HG03159 (cell line): Measurements from ENCODE around the gene TMED8.
"Not testable (repeated sequence)": the region's sequence is repeated elsewhere in the genome, so short reads cannot be mapped to it uniquely, and the experiment has no call there.

Source experiments
- ATAC-seq: cut with Tn5 transposase; IDR thresholded peaks from one replicate; pipeline ENCODE4 v1.9.1; 2021; ENCODE audit warnings: mild to moderate bottlenecking, moderate library complexity; ENCODE audit not compliant: unreplicated experiment

The TMED8 gene

GRCh38 chr14:77369285-77369684, 7.6 kb downstream of the TMED8 start:
- ATAC-seq, result no peak

GRCh38 chr14:77364146-77364545, 12.7 kb downstream of the TMED8 start:
- ATAC-seq, result no peak

DNA sequence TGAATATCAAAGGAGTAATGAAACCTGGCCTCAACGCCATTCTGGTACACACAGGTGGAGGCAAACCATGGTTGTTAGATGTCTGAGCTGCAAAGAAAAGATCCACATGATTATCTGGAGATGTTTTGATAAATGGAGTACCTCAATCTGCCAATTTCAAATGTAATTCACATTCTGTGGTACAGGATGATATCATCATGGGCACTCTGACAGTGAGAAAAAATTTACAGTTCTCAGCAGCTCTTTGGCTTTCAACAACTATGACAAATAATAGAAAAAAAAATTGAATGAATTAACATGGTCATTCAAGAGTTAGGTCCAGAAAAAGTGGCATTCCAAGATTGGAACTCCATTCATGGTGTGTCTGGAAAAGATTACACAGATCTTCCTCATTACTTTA, 17.3 kb downstream of the TMED8 start:
- no peak for ATAC-seq

GRCh38 chr14:77356899-77357298, 20.0 kb downstream of the TMED8 start:
- no peak for ATAC-seq

DNA sequence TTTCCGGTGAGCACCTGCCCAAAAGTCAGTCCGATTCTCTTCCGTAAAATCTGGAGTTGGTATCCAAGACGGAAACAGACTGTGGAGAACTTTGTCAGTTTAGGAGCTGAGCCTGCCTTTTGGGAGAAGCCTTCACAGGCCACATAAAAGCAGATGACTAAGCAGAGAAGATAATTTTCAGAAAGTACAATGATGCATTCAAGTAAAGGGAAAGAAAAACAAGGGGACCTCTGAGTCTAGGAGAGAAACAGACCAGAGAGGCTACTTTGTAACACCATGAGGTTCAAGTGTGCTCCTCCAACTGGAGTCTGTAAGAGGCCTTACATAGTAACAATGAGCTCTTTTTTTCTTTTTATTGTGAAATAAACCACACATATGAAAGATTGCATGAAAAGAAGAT, 21.1 kb downstream of the TMED8 start:
- ATAC-seq, result no peak

DNA sequence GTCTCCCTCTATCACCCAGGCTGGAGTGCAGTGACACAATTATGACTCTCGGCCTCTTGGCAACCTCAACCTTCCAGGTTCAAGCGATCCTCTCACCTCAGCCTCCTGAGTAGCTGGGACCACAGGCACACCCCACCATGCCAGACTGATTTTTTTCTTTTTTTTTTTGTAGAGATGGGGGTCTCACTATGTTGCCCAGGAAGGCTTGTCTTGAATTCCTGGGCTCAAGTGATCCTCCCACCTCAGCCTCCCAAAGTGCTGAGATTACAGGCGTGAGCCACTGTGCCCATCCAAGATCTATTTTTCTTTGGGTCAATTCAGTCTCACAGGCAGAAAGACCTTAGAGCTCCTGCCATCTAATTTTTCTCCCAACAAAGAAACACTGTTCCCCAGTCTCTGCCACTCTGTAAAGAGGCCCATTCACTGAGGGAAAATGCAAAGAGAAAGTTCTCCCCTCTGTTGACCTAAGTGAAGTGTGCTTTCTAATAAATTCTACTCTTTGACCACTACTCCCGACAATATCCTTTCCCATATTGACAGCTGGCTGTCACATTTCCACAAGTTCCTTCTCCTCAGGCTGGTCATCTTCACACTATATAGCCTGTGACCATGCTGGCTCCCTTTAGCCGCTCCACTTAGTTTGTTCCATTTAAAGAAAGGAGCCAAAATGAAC, 23.3 kb downstream of the TMED8 start:
- ATAC-seq, result no peak

- no peak for ATAC-seq
Measured at GRCh38 chr14:77347751-77348150, 29.1 kb downstream of the TMED8 start.

GRCh38 chr14:77346495-77346894, 30.4 kb downstream of the TMED8 start:
- no peak for ATAC-seq

DNA sequence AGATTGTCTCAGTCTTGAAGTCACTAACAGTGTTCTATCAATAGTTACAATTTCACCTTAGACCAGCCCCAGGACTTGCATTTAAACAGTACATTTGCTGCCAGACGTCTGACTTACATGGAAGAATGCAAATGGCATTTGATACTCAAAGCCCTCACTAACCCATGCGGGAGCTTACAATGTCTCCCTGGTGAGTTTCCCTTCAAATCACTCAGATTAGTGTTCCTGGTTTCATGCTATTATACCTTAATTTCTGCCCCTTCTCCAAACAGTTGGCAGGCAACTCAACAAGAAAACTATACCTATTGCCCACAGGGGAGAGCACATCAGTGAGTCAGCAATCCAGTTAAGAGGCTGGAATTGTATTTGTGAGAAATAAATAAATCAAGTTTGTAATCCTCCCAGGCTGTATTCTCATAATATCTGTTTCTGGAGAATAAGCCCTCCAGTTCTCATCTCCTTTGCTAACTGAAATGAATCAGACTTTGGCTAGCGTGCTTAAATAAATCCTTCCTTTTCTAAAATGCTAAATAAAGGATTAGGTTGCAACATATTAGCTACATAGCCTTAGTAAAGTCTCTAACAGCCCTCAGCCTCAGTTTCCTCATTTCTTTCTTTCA, 32.4 kb downstream of the TMED8 start:
- ATAC-seq, result no peak

DNA sequence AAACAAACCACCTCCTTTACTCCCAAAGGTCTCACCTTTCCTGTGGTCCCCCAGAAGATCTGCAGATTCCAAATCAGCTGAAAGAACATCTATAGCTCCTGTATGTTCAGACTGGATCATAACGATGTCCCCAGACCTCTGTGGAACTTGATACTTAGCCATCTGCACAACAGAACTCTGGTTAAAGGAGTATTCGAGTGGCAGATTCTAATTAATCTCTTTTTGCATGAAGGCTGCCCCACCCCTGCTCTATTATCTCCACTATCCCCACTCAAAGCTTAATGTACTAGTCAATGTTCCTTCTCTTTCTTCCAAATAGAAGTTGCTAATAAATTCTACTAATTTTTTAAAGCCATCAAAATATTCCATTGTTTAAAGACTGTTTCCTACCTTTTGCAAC, 33.2 kb downstream of the TMED8 start:
- ATAC-seq, result no peak

DNA sequence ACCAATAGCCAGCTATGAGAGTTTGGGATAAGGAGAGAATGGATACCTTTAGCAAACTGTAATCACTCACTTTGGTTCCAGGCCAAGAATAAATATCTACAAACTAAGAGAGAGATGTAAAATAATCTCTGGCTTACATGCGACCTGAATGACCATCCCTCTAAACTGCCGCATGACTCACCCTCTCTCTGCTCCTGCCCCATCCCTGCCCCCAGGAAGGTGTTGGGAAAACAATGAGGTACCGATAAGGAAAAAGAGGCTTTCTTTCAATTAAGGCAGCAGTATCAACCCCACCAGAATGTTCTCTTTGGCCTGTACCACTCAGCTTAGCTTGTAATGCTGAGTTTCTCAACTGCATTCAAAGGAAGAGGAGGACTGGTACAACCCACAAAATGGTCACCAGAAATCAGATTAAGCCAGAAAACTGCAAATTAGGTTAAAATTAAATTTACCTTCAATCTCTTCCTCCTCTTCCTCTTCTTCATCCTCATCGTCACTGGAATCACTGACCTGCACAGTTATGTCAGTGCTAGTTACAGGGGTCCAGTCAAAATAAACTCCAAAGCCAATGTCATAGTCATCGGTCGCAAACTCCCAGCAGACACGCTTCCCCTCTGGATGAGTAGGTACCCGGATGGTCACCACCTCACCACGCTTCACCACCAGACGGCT, 34.0 kb downstream of the TMED8 start:
- no peak for ATAC-seq

DNA sequence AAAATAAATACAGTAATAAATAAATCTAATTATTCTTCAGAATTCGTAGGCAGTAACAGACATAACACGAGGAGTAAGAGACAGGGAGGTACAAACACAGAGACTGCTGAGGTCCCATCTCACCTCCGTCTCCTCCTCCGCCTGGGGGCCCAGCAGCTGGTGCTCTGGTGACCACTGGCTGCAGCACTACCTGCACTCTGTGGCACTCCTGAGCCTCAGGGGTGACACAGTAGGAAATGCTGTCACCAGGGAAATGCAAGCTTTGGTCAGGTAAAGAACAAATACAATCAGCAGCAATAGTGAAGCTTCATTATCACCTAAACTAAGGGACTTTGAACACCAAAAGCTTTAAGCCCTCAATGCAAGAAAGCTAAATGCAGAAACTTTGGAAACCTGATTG, 36.5 kb downstream of the TMED8 start:
- no peak for ATAC-seq

DNA sequence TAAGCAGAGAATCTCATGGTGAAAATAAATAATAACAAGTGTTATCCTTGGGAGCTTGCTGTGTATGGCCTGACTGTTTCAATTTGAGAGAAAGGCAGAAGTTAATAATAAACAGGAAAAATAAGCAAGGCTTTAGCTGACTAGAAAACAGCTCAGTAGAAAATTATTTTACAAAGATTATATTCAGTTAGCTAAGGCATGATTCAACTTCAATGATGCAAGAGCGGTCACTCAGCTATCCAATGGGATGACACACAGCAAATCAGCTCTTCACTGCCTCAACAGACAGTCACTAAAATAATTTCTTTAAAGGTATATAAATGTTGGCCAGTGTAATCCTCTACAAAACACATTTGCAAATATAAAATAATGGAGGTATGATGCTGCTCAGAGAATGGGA, 37.5 kb downstream of the TMED8 start:
- ATAC-seq, result no peak

- ATAC-seq, result no peak
Measured at GRCh38 chr14:77338302-77338701, 38.6 kb downstream of the TMED8 start.

DNA sequence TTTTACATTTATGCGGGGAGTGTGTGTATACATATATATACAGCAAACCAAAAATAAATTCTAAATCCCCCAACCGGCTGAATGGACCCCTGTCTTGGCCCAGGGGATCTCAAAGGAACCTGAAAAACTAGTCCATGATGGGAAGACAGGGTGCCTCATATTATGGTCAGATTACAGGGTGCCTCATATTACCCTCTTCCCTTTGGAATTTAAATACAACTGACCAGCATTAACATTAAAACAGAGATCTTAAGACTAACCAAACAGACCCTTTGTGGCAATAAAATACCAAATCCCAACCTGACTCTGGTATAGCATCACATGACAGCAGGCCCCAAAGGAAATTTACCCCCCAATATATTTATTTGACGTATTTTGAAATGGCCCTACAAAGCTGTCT, 39.0 kb downstream of the TMED8 start:
- no peak for ATAC-seq

- ATAC-seq, result not testable (repeated sequence)
Measured at GRCh38 chr14:77337255-77337654, 39.6 kb downstream of the TMED8 start.

- no peak for ATAC-seq
Measured at GRCh38 chr14:77335576-77335975, 41.3 kb downstream of the TMED8 start.

DNA sequence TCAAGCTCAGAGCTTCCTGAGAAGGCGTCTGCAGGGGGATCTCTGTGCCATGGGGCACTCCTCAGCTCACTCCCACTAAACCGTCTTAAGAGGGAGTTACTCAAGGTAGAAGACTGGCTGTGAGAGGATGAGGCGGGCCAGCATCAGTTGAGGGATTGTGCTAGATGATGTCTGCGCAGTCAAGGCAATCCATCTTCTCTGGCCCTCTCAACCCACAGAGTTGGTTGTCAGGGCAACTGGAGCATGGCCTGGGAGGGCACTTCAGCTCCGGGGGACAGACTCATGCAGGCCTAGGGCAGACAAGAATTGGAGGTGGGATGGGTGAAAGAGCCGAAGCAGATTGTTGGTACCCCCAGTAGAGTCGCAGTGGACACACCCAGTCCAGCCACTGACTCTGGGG, 47.0 kb downstream of the TMED8 start:
- no peak for ATAC-seq

GRCh38 chr14:77327111-77327510, 49.8 kb downstream of the TMED8 start:
- ATAC-seq, result no peak

DNA sequence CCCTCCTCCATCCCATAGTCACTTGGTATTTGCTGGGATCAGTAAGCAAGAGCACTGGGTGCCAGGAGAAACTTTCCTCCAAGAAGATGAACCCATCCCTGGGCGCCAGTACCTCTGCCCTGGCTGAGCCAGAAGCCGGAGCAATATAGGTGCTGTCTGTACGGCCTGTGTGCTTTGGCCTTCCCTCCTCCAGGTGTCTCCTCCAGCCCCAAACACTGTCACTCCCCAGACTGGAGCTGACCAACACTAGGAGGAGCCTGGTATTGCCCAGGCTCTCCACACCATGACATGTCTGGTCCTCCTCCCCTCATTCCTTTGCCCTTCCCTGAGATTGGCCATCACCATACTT, 51.2 kb downstream of the TMED8 start:
- ATAC-seq, result no peak

DNA sequence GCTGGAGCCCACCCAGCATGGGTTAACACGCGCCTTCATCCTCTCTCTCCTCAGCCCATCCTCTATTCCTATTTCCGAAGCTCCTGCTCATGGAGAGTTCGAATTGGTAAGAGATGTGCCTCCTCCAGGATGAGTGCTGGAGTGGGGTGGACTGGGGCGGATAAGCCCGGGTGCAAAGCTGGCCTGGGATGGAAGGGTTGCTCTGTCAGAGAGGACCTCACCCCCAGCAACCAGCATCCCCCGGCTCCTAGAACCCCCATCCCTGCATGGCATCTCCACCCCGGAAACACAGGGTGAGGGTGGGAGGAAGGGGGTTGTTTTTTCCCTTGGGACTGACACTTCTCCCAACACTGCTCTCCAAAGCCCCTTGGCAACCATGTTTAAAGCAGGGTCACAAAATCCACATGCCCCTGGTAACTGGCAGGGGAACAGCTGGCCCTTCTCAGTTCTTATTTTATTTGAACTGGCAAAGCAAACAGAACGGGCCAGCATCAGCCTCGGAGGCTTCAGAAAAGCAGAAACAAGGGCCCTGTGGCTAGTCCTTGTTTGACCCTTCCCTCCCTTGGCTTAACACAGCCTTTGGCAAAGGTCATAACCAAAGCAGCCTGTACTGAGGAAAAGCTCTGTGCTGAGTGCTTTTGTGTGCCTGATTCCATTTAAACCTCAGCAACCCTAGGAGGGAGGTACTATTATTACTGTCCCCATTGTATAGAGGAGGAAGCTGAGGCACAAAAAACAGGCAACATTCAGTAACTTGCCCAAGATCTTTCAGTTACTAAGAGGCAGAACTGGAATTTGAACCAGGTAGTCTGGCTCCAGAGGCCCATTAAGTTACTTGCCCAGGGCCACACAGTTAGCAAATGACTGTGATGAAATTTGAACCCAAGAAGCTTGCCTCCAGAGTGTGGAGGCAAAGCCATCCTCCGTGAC, 51.8 kb downstream of the TMED8 start:
- no peak for ATAC-seq
